ENCODE data around the gene TACR2. TPM values are rescaled to one million over a fixed set of nuclear protein-coding genes. Genes with fewer than 3 reads are reported as not detected.

The TACR2 gene
- total RNA-seq, 4 donors from 2014 or later, result 0.25 to 1.2 (median 0.63) TPM

DNA sequence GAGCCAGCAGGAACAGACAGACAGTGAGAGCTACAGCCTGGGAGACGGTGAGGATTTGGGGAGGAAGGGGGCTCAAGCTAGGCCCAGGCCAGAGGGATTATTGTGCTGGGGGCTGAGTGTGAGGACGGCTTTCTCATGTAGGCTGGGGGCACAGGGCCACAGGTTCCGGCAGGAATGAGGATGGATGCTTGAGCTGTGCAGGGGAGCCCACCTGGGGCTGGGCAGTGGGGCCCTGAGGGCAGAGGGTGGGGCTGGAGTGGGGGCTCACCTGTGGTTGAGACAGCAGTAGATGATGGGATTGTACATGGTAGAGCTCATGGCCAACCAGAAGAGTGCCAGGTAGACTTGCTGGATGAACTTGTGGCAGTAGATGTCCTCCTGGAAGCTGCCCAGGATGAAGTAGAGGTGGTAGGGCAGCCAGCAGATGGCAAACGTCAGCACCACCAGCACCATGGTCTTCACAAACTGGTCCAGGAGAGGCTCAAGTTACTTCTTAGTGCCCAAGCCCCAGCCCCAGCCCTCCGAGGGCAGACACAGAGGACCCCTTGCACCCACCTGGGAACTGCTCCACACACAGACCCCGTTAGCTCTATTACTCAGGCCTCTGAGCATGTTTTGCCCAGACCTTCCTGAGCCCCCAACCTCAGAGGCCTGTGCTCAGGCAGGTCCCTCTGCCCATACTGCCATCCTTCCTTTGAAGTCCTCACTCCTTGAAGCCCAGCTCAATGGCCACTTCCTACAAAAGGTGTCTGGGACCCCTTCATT lies 9.7 kb downstream of the TACR2 start:
- TF ChIP-seq CTCF (IDR thresholded peaks at IDR 0.05) (no peak), POLR2A (IDR thresholded peaks at IDR 0.05) (no peak), POLR2AphosphoS5 (IDR thresholded peaks at IDR 0.05) (no peak), EP300 (IDR thresholded peaks at IDR 0.05) (no peak)
- no peaks in the 10 kb centered on the region for H3K9me3 ChIP-seq
- no peaks in the 10 kb centered on the region for H3K27me3 ChIP-seq
- H3K4me3 ChIP-seq, result no peak overlapping the region
- peaks cover 9% of the 10 kb centered on the region for H3K36me3 ChIP-seq
- DNase-seq (ENCODE audit: low spot score in 2 of 2), result no peak
- 64% methylated on average over 6 of the region's 6 CpGs for WGBS
- H3K27ac ChIP-seq, result no peak overlapping the region
- peaks cover 46% of the 10 kb centered on the region for H3K4me1 ChIP-seq

DNA sequence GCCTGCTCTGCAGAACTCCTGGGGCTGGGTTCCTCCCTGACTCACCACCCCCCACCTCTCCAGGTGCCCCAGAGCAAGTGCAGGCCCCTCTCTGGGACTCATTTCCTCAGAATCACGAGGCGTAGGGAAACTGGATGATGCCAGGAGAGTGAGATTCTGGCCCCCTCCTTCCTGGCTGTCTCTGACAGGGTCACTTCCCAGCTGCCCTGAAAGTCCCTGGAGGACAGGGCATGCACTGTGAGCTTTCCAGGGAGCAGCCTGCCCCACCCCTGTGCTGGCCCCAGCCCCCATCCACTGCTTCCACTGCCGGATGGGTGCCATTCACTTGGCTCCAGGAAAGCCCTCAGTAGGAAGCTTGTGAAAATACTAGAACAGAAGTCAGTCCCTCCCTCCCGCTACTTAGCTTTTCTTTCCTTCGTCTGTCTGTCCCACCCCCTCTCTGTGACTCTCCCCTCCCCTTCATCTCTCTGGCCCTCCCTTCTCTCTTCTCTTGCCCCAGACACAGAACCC lies 10.4 kb downstream of the TACR2 start:
- H3K27ac ChIP-seq, result no peak overlapping the region
- DNase-seq (ENCODE audit: low spot score in 2 of 2), result no peak
- no peak overlapping the region for H3K4me3 ChIP-seq
- TF ChIP-seq CTCF (IDR thresholded peaks at IDR 0.05) (no peak), POLR2A (IDR thresholded peaks at IDR 0.05) (no peak), POLR2AphosphoS5 (IDR thresholded peaks at IDR 0.05) (no peak), EP300 (IDR thresholded peaks at IDR 0.05) (no peak)
- no peaks in the 10 kb centered on the region for H3K27me3 ChIP-seq
- H3K4me1 ChIP-seq, result peaks cover 43% of the 10 kb centered on the region
- H3K36me3 ChIP-seq, result peaks cover 14% of the 10 kb centered on the region
- 21% methylated on average over 5 of the region's 5 CpGs for WGBS
- no peaks in the 10 kb centered on the region for H3K9me3 ChIP-seq

DNA sequence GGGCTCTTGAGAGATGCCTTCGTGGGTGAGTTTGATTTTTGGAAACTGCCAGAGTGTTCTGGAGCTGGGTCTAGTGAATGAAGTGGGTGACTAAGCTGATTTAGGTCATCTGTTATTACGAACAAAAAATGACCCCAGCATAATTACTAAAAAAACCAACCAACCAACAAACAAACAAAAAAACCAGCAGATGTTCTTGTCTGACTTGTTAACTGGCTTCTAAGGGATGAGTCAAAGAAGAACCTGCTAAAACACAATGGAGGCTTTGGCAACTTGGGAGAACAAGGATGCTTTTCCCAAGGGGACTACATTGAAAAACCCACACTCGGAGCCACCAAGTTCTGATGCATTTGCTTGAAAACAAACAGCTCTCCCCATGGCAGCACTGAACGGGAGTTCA lies 11.5 kb downstream of the TACR2 start:
- Histone ChIP-seq H3K4me3 (no peak overlapping the region), H3K36me3 (peaks cover 24% of the 10 kb centered on the region), H3K4me1 (peaks cover 38% of the 10 kb centered on the region), H3K27ac (peak overlapping the region; percentile 32), H3K9me3 (no peaks in the 10 kb centered on the region), H3K27me3 (no peaks in the 10 kb centered on the region)
- WGBS, result 49% methylated on average over 4 of the region's 4 CpGs
- TF ChIP-seq EP300 (IDR thresholded peaks at IDR 0.05) (no peak), CTCF (IDR thresholded peaks at IDR 0.05) (no peak), POLR2A (IDR thresholded peaks at IDR 0.05) (no peak), POLR2AphosphoS5 (IDR thresholded peaks at IDR 0.05) (no peak)
- no peak for DNase-seq (ENCODE audit: low spot score in 2 of 2)

- no peak overlapping the region for H3K27ac ChIP-seq
- H3K4me1 ChIP-seq, result peaks cover 38% of the 10 kb centered on the region
- WGBS, result 86% methylated on average over 10 of the region's 10 CpGs
- no peak overlapping the region for H3K4me3 ChIP-seq
- no peak for DNase-seq (ENCODE audit: low spot score in 2 of 2)
- TF ChIP-seq EP300 (IDR thresholded peaks at IDR 0.05), result no peak
- TF ChIP-seq POLR2A (IDR thresholded peaks at IDR 0.05), result no peak
- TF ChIP-seq POLR2AphosphoS5 (IDR thresholded peaks at IDR 0.05), result no peak
- no peak for TF ChIP-seq CTCF (IDR thresholded peaks at IDR 0.05)
- no peaks in the 10 kb centered on the region for H3K27me3 ChIP-seq
- peaks cover 28% of the 10 kb centered on the region for H3K36me3 ChIP-seq
- no peaks in the 10 kb centered on the region for H3K9me3 ChIP-seq
These were observed 11.9 kb downstream of the TACR2 start for GRCh38 chr10:69404786-69405185.

DNA sequence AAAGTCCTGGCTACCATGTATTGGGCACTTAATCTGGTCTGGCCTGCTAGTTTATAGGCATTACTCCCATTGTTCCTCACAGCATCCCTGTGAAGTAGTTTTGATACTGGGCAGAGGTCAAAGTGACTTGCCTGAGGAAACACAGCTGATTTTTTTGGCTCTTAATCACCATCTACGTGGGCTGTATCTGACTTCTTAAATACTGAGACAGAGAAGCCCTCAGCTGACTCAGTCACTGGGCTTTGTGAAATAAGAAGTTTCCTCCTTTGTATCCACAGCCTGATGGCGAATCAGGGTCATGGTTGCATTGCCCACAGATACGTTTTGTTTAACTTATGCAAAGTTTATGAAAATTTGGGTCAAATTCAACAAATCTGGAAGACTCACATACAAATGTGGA lies 13.2 kb downstream of the TACR2 start:
- no peak for TF ChIP-seq POLR2A (IDR thresholded peaks at IDR 0.05)
- no peak for TF ChIP-seq POLR2AphosphoS5 (IDR thresholded peaks at IDR 0.05)
- TF ChIP-seq CTCF (IDR thresholded peaks at IDR 0.05), result no peak
- no peak for TF ChIP-seq EP300 (IDR thresholded peaks at IDR 0.05)
- no peak for DNase-seq (ENCODE audit: low spot score in 2 of 2)
- Histone ChIP-seq H3K4me3 (no peak overlapping the region), H3K4me1 (peaks cover 34% of the 10 kb centered on the region), H3K9me3 (no peaks in the 10 kb centered on the region), H3K27me3 (no peaks in the 10 kb centered on the region), H3K36me3 (peaks cover 41% of the 10 kb centered on the region), H3K27ac (no peak overlapping the region)
- 61% methylated on average over 3 of the region's 3 CpGs for WGBS
